Testis (tissue), 3 donors: ENCODE data around the gene NIPBL. TPM values are rescaled to one million over a fixed set of nuclear protein-coding genes. Genes with fewer than 3 reads are reported as not detected.

ENCODE experiments used
- DNase-seq: peaks from one replicate; pipeline ENCODE4 v3.0.0-alpha.2; 2019
- H3K27ac ChIP-seq, 2 donors: fragments of 200-600 bp; sonication (generic); one replicate each; pipeline ENCODE4 v1.5.1; 2019
- H3K27me3 ChIP-seq: fragments of 200-600 bp; sonication (generic); one replicate; pipeline ENCODE4 v1.5.1; 2019
- H3K36me3 ChIP-seq: fragments of 200-600 bp; sonication (generic); one replicate; pipeline ENCODE4 v1.5.1; 2017; ENCODE audit warnings: low read depth; ENCODE audit errors: missing control alignments
- H3K4me1 ChIP-seq: fragments of 200-600 bp; sonication (generic); one replicate; pipeline ENCODE4 v1.5.1; 2019
- H3K4me3 ChIP-seq, 2 donors: fragments of 200-600 bp; sonication (generic); one replicate each; pipeline ENCODE4 v1.5.1; 2017 to 2019
- H3K9me3 ChIP-seq: fragments of 200-600 bp; sonication (generic); one replicate; pipeline ENCODE4 v1.5.1; 2017
- POLR2A ChIP-seq: fragments of 450-650 bp; IDR thresholded peaks from one replicate; pipeline ENCODE4 v1.6.1; 2017; ENCODE audit warnings: antibody characterized with exemption, mild to moderate bottlenecking, moderate library complexity
- WGBS, 2 donors: methylation state at CpG; one replicate each; pipeline ENCODE4 v1.1.5; 2018; 5-methylcytosine and 5-hydroxymethylcytosine counted together
- intact Hi-C: fragments of 100-400 bp; cut with DNase I; formaldehyde crosslinking; loops from one replicate; pipeline ENCODE4 v1.15.1; 2023; ENCODE audit warnings: low total_unique reads
- polyA plus RNA-seq: library from polyadenylated mRNA; stranded (reverse); fragments of 350-450 nt; fragmentation: Illumina TruSeq; extraction: RNeasy Lipid Tissue Mini Kit (QIAGEN cat#74804); gene quantifications from one replicate; pipeline ENCODE4 v1.2.3, GENCODE V29; 2014; ENCODE audit warnings: low read depth, low replicate concordance; ENCODE audit not compliant: insufficient read depth
- total RNA-seq, 2 donors: library from RNA; depleted of rRNA; stranded (reverse); fragments of >200 nt; gene quantifications; one replicate each; pipeline ENCODE4 v1.2.3, GENCODE V29; 2016
- TF ChIP-seq, protein P1 (sequence below), 3 experiments: fragments of 450-650 bp in 2 of 3; fragments of 200-600 bp in 1 of 3; sonication (generic) in 1 of 3; IDR thresholded peaks; one replicate each; pipeline ENCODE4 v1.5.1; 2016 to 2019; ENCODE audit warnings: antibody characterized with exemption in 3 of 3, mild to moderate bottlenecking in 2 of 3, moderate library complexity in 1 of 3

NIPBL gene
- total and polyA plus RNA-seq, 3 donors from 2014 or later, result 13.8 to 80.2 (median 76.6) TPM

DNA sequence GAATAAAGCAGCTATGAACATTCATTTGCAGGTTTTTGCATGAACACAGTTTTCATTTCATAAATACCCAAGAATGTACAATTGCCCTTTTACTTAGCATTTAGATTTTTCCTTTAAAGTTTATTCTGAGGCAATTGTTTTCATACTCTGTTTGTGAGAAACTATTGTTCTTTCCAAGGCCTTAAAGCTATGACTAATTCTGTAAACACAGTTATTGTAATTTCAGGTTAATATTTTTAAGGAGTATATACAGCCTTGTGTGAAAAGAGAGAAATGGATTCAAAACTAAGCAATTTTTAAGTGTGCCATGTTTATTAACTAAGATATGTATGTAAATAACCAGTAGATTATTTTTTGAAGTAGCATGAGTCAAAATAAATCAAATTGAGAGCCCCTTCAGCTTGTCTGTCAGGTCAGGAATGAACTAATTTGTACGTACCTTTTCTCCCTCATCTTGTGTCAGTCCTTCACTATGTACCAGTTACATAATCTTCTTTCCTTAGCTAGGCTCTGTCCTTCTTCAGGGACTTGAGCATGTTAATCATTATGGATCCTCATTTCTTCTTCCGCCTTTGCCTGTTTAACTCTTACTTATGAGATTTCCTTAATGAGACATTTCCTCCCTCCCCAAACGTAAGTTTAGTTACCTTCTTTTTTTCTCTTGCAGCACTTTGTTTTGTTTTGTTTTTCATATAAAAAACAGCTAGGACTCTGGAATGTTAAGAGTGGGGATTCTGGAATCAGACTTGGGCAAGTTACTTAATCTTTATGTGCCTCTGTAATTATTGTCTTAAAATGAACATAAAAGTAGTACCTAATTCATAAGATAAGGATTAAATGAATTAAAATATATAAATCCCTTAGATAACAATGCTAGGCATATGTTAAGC is 63.6 kb downstream of the NIPBL start:
- Histone ChIP-seq H3K27ac (no peak overlapping the region), H3K4me1 (no peaks in the 10 kb centered on the region), H3K4me3 (no peak overlapping the region), H3K36me3 (no peaks in the 10 kb centered on the region), H3K27me3 (no peaks in the 10 kb centered on the region), H3K9me3 (no peaks in the 10 kb centered on the region)
- TF ChIP-seq, protein P1, sequence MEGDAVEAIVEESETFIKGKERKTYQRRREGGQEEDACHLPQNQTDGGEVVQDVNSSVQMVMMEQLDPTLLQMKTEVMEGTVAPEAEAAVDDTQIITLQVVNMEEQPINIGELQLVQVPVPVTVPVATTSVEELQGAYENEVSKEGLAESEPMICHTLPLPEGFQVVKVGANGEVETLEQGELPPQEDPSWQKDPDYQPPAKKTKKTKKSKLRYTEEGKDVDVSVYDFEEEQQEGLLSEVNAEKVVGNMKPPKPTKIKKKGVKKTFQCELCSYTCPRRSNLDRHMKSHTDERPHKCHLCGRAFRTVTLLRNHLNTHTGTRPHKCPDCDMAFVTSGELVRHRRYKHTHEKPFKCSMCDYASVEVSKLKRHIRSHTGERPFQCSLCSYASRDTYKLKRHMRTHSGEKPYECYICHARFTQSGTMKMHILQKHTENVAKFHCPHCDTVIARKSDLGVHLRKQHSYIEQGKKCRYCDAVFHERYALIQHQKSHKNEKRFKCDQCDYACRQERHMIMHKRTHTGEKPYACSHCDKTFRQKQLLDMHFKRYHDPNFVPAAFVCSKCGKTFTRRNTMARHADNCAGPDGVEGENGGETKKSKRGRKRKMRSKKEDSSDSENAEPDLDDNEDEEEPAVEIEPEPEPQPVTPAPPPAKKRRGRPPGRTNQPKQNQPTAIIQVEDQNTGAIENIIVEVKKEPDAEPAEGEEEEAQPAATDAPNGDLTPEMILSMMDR (IDR thresholded peaks at IDR 0.05), result no peak
- TF ChIP-seq POLR2A, result no peak
- DNase-seq, result no peak
- WGBS, 2 donors, result 69 to 71% methylated on average over 3 of the region's 3 CpGs
- intact Hi-C loops, result no loop called here

DNA sequence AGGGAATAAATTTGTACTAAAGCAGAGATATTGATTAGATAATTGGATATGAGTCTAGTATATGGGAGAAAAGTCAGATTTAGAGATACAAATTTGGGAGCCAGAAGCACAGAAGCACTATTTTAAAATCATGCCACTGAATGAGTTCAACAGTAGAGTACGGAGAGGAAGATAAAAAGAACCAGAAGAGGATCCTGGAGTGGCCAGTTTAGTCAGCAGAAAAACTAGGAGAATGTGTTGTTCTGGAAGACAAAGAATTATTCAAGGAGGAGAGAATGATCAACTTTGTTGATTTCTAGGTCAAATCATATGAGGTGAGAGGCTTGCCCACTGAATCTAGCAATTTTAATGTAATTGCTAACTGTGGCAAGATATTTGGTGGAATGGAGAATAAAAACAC is 67.0 kb downstream of the NIPBL start:
- no peak overlapping the region for H3K4me3 ChIP-seq
- no peaks in the 10 kb centered on the region for H3K27me3 ChIP-seq
- no peaks in the 10 kb centered on the region for H3K4me1 ChIP-seq
- no peaks in the 10 kb centered on the region for H3K36me3 ChIP-seq
- no peak overlapping the region for H3K27ac ChIP-seq
- WGBS, 2 donors, result 52 to 65% methylated on average over 1 of the region's 1 CpG
- intact Hi-C loops, result no loop called here
- TF ChIP-seq, protein P1 (IDR thresholded peaks at IDR 0.05), result no peak
- no peaks in the 10 kb centered on the region for H3K9me3 ChIP-seq
- no peak for DNase-seq

DNA sequence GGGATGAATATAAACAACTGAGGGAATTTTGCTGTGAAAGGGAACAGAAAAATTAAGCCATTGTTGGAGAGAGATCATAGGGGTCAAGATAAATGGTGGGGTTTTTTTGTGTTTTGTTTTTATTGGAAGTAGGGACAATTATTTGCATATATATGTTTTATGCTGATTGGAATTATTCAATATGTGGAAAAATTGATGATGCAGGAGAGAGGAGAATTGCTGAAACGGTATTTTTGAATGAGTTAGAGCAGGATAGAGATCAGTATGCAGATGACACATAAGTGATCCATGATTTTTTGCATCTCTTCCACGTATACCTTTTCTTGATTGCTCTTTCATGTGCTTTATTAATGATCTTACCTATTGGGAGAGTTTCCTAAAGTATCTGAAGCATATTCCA is 67.5 kb downstream of the NIPBL start:
- intact Hi-C loops, result no loop called here
- H3K27me3 ChIP-seq, result no peaks in the 10 kb centered on the region
- no peak overlapping the region for H3K4me3 ChIP-seq
- no peak for DNase-seq
- no peaks in the 10 kb centered on the region for H3K36me3 ChIP-seq
- H3K9me3 ChIP-seq, result no peaks in the 10 kb centered on the region
- 84 to 85% methylated on average over 2 of the region's 2 CpGs for whole genome bisulfite sequencing, 2 donors
- TF ChIP-seq, protein P1 (IDR thresholded peaks at IDR 0.05), result no peak
- TF ChIP-seq POLR2A, result no peak
- H3K4me1 ChIP-seq, result no peaks in the 10 kb centered on the region
- no peak overlapping the region for H3K27ac ChIP-seq

DNA sequence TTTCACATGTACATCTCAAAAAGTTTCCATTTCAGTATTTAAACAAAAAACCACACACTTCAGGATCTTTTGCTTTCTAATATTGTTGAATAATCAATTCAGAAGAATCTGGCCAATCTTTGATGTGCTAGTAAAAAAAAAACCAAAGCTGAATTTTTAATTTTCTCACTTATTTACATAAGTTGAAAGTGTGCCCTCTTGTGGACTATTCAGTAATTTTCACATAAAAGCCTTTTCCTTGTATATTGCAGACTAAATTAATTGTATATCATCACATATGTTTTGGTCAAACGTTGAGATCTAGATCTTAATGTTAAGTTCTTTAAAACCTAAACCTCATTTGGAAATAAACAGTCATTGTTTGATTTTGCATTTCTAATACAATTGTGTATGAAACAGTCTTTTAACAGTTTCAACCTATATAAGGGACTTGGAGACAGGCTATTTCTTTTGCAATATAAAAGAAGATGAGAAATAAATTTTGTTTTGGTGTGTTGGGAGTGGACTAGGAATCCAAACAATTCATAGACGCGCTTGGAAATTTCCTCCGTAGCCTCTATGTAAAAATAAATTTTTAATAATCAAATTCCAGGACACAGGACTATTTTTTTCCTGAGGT is 68.1 kb downstream of the NIPBL start:
- intact Hi-C loops, result no loop called here
- Histone ChIP-seq H3K27ac (no peak overlapping the region), H3K27me3 (no peaks in the 10 kb centered on the region), H3K4me3 (no peak overlapping the region), H3K9me3 (no peaks in the 10 kb centered on the region), H3K4me1 (no peaks in the 10 kb centered on the region), H3K36me3 (no peaks in the 10 kb centered on the region)
- 71 to 82% methylated on average over 4 of the region's 4 CpGs for WGBS, 2 donors
- no peak for DNase-seq
- TF ChIP-seq POLR2A, result no peak
- TF ChIP-seq, protein P1 (IDR thresholded peaks at IDR 0.05), result peak in 1 of 3 experiments; percentile 58
